Prostate gland (tissue), 2 donors: Measurements from ENCODE around the gene MARCKS.

ENCODE experiments used
- CTCF ChIP-seq, 4 experiments: fragments of 200-600 bp in 2 of 4; fragments of 450-650 bp in 2 of 4; sonication (generic) in 2 of 4; IDR thresholded peaks; 1 replicate in 3 of 4; 2 replicates in 1 of 4; pipeline ENCODE4 v1.5.1; 2016 to 2019; ENCODE audit warnings: antibody characterized with exemption in 4 of 4, mild to moderate bottlenecking in 2 of 4, moderate library complexity in 2 of 4
- POLR2A ChIP-seq: fragments of 450-650 bp; IDR thresholded peaks from one replicate; pipeline ENCODE4 v1.6.1; 2016; ENCODE audit warnings: antibody characterized with exemption, mild to moderate bottlenecking

GRCh38 chr6:113824411-113824810 lies 32.7 kb upstream of the MARCKS start:
- no peak for TF ChIP-seq CTCF (IDR thresholded peaks at IDR 0.05)
- no peak for TF ChIP-seq POLR2A
